Cardiac septum (tissue), 1 donor: ENCODE measurements around the gene HDAC7. TPM values are rescaled to one million over a fixed set of nuclear protein-coding genes. Genes with fewer than 3 reads are reported as not detected.

Experiments
- DNase-seq: peaks from one replicate; pipeline ENCODE4 v3.0.0-alpha.2; 2020; ENCODE audit warnings: low spot score
- intact Hi-C: fragments of 100-400 bp; cut with DNase I; formaldehyde crosslinking; loops from one replicate; pipeline ENCODE4 v1.14.0; 2022
- total RNA-seq: library from RNA; stranded (reverse); fragmentation: NEBNext Ultra II Directional; extraction: Animal tissue kit (Norgen Biotek cat#: 25700); gene quantifications from one replicate; pipeline ENCODE4 v1.2.1, GENCODE V29; 2021
- donor health status: DM: no; HTN: no; CAD: no.

Gene HDAC7
- total RNA-seq, 1 donor from 2014 or later = 62.7 TPM

GRCh38 chr12:47801170-47801903 lies 18.4 kb downstream of the HDAC7 start:
- intact Hi-C loops = loop anchor here (2.0 kb wide), 1 partner anchor 17 kb away; the partner anchor contains the start of gene HDAC7
- DNase-seq = no peak

- intact Hi-C loops = loop anchor here (2.0 kb wide), 1 partner anchor 18 kb away; the partner anchor contains the start of gene HDAC7
- DNase-seq = no peak
Measured at GRCh38 chr12:47800582-47800981, 19.1 kb downstream of the HDAC7 start.

- DNase-seq = peak; percentile 88
- intact Hi-C loops = loop anchor here (2.0 kb wide), 1 partner anchor 37 kb away; no protein-coding TSS in a partner anchor
Measured at GRCh38 chr12:47799357-47799955, 20.2 kb downstream of the HDAC7 start.

GRCh38 chr12:47798382-47798948 lies 21.2 kb downstream of the HDAC7 start:
- intact Hi-C loops = loop anchor here (2.0 kb wide), 1 partner anchor 38 kb away; no protein-coding TSS in a partner anchor
- no peak for DNase-seq

GRCh38 chr12:47797441-47797840 lies 22.3 kb downstream of the HDAC7 start:
- intact Hi-C loops = no loop called here
- no peak for DNase-seq

- intact Hi-C loops = no loop called here
- no peak for DNase-seq
Measured at GRCh38 chr12:47795814-47796411, 23.8 kb downstream of the HDAC7 start.

GRCh38 chr12:47795121-47795813 lies 24.4 kb downstream of the HDAC7 start:
- intact Hi-C loops = no loop called here
- DNase-seq = no peak

GRCh38 chr12:47794679-47795078 lies 25.0 kb downstream of the HDAC7 start:
- intact Hi-C loops = no loop called here
- no peak for DNase-seq

- DNase-seq = no peak
- intact Hi-C loops = no loop called here
Measured at GRCh38 chr12:47793015-47793681, 26.6 kb downstream of the HDAC7 start.

- intact Hi-C loops = no loop called here
- no peak for DNase-seq
Measured at GRCh38 chr12:47791874-47792273, 27.8 kb downstream of the HDAC7 start.

GRCh38 chr12:47791351-47791746 lies 28.4 kb downstream of the HDAC7 start:
- DNase-seq = no peak
- intact Hi-C loops = no loop called here

GRCh38 chr12:47790676-47791350 lies 28.9 kb downstream of the HDAC7 start:
- intact Hi-C loops = no loop called here

GRCh38 chr12:47789712-47790489 lies 29.8 kb downstream of the HDAC7 start:
- intact Hi-C loops = loop anchor here (10.0 kb wide), 1 partner anchor 145 kb away; no protein-coding TSS in a partner anchor
- DNase-seq = no peak

More at GRCh38 chr12:47790676-47791350, 28.9 kb downstream of the HDAC7 start:
- no peak for DNase-seq

- DNase-seq = no peak
Measured at GRCh38 chr12:47789141-47789540, 30.6 kb downstream of the HDAC7 start.

GRCh38 chr12:47787596-47788319 lies 31.9 kb downstream of the HDAC7 start:
- no peak for DNase-seq
- intact Hi-C loops = loop anchor here (10.0 kb wide), 1 partner anchor 147 kb away; no protein-coding TSS in a partner anchor

More at GRCh38 chr12:47789141-47789540, 30.6 kb downstream of the HDAC7 start:
- intact Hi-C loops = loop anchor here (10.0 kb wide), 1 partner anchor 146 kb away; no protein-coding TSS in a partner anchor

- intact Hi-C loops = loop anchor here (10.0 kb wide), 1 partner anchor 148 kb away; no protein-coding TSS in a partner anchor
- no peak for DNase-seq
Measured at GRCh38 chr12:47786662-47787280, 32.9 kb downstream of the HDAC7 start.
